ENCODE data around the gene PDE6B.
"Not testable (repeated sequence)": the region's sequence is repeated elsewhere in the genome, so short reads cannot be mapped to it uniquely, and the experiment has no call there.

The PDE6B gene

GRCh38 chr4:622996-623913 is 2.1 kb upstream of the PDE6B start:
- FAIRE-seq, result no peak

DNA sequence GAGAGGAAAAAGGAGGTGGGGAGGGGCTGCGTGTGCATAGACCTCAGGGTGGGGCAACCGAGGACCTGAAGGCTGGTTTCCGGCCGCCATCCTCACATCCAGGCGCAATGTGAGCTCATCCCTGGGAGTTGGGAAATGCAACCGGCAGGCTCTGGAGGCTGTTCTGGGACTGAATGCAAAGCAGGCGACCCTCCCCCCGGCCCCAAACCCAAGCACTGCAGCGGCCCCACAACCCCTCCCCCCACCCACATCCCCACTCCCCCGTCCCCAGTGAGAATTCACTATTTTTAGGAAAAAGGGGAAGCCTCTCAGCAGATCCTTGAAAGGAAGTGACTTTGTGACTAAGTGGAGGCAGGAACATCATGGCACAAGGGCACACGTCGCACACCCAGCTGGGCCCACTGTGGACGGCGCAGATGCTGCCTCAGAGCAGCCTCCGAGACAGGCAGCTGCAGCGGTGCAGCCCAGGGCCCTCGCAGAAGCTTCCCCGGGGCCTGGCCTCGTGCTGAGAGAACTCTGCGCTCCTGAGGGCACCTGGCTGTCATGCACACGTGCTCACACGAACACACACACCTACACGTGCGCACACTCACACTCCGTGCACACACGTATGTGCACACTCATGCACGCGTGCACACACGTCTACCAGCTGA is 1.3 kb upstream of the PDE6B start:
- FAIRE-seq, result no peak

GRCh38 chr4:625631-626161 is 323 bp downstream of the PDE6B start:
- no peak for FAIRE-seq

- FAIRE-seq, result no peak
Measured at GRCh38 chr4:626201-627091, 1.1 kb downstream of the PDE6B start.

DNA sequence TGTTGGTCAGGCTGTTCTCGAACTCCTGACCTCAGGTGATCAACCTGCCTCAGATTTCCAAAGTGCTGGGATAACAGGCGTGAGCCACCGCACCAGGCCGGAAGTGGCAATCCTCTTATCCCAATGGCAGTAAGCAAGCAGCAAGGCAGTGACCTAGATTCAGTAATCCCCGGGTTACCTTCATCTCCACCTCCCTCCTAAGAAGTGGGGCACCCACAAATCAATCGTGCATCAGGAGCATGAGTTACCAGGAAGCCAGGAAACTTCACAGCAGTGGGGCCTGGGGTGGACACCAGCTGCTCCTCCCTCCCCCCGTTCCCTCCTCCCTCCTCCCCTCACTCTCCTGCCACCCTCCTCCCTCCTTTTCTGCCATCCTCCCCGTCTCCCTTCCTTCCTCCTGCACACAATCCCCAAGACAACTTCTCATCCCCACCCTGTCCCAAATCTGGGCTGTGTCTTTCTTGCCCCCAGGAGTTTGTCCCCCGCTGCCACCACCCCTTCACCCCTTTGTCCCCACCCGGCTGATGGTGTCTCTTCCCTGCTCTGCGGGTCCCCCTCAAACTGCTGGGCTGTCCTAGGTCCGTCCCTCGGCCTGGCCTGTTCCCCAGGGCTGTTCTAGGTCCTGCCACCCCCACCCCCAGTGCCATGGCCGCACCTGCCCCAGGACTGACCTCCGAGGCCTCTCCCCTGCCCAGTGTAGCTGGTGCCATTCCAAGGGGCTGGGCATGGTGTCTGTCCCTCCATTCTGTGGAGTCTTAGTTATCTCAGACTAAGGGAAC is 2.2 kb downstream of the PDE6B start:
- FAIRE-seq, result no peak

DNA sequence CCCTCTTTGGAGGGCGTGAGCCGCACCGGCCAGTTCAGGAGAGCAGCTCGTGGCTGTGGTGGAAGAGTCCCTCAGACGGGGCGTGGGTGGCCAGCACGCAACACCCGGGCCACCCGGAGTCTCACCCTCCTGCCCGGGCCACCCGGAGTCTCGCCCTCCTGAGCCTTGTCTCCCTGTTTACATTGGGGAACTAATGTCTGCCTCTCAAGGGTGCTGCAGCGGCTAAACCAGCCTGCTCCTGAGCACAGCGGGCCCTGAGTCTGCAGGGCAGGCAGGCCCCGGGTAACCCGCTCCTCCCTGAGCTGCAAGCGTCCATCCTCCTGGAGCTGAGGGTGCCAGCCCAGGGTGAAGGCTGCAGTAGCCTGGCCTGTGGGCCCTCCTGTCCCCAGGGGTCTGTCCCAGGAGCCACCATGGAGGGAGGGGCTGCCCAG is 3.0 kb downstream of the PDE6B start:
- FAIRE-seq, result no peak

- no peak for FAIRE-seq
Measured at GRCh38 chr4:628821-629635, 3.7 kb downstream of the PDE6B start.

DNA sequence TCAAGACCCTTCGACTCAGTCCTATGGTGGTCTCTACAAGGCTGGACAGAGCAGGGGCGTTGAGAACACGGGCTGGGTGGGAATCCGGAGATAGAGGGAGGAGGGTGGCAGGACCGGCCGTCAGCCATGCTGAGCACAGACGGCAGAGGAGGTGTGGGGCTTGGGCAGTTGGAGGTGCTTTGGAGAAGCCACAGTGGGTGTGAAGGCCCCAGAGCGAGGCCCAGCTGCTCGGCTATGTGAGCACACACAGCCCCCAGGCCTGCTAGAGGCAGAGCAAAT is 4.2 kb downstream of the PDE6B start:
- FAIRE-seq, result no peak

DNA sequence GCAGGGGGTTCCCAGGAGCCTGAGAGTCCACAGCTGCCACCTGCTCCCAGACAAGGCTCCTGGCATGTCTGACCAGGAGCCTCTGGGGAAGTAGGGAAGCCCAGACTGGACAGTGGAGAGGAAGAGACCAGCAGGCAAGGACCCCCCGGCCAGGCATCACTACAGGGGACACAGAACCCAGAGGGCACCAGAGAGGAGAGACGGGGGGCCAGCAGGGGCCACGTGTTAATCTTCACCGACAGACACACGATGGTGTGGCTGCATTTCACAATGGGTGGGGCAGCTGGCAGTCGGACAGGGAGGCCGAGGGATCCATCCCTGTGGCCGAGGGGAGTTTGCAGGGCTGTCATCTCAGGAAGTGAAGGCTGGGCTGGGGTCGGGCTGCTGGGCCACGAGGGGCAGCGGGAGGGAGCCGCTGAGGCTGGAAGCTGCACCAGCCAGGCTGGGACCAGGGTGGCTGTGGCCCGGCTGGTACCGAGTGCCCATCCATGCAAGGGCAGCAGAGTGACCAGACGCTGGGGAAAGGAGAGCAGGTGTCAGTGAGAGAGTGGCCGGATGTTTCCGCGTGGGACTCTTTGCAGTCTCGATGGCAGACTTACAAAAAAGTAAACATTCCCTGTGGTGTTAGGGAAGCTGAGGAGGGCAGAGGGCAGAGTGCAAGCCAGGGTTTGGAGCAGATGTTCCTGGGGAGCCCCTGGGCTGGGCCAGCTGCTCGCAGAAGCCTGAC is 4.7 kb downstream of the PDE6B start:
- no peak for FAIRE-seq

DNA sequence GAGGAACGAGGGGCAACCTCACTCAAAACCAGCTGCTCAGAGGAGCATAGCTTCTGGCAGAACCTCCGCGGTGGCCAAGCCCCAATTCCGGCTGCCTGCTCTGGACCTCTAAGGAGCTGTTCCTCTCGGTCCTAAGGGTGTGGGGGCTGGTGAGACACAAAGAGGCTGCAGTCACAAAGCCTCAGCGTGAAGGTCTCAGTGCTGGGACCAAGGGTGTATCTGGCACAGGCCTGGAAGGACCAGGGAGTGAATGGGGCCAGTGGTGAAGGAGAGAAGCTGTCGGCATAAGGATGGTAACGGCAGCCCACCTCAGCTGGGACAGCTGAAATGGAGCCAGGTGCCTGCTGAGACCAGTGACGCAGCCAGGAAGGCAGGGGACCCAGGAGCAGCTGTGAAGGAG is 5.3 kb downstream of the PDE6B start:
- FAIRE-seq, result no peak

DNA sequence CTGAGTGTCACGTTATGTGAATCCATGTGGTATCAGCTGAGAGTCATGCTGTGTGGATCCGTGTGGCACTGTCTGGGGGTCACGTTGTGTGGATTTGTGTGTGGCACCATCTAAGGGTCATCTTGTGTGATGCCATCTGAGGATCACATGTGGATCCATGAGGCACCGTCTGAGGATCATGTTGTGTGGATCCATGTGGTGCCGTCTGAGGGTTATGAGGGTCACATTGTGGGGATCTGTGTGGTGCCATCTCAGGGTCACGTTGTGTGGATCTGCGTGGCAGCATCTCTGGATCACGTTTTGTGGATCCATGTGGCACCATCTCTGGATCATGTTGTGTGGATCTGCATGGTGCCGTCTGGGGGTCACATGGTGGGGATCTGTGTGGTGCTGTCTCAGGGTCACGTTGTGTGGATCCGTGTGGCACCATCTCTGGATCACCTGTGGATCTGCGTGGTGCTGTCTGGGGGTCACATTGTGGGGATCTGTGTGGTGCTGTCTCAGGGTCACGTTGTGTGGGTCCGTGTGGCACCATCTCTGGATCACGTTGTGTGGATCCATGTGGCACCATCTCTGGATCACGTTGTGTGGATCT is 6.9 kb downstream of the PDE6B start:
- FAIRE-seq, result no peak

- FAIRE-seq, result no peak
Measured at GRCh38 chr4:632926-633325, 7.6 kb downstream of the PDE6B start.

DNA sequence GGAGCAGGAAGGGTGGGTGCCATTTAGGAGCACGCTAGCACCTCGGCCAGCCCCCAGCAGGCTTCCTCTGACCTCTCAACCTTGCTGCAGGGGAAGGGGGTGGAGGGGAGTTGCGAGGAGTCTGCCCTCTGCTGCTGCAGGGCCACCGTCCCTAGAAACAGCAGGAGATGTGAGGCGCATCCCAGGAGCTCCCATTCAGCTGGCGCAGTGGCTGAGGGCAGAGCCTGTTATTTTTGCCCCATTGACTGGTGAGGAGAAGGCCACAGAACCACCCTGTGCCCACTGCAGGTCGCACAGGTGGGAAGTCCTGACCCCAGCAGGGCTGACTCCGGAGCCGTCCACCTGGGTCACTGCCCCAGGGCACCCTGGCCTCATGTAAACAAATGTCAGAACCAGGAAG is 8.0 kb downstream of the PDE6B start:
- no peak for FAIRE-seq

DNA sequence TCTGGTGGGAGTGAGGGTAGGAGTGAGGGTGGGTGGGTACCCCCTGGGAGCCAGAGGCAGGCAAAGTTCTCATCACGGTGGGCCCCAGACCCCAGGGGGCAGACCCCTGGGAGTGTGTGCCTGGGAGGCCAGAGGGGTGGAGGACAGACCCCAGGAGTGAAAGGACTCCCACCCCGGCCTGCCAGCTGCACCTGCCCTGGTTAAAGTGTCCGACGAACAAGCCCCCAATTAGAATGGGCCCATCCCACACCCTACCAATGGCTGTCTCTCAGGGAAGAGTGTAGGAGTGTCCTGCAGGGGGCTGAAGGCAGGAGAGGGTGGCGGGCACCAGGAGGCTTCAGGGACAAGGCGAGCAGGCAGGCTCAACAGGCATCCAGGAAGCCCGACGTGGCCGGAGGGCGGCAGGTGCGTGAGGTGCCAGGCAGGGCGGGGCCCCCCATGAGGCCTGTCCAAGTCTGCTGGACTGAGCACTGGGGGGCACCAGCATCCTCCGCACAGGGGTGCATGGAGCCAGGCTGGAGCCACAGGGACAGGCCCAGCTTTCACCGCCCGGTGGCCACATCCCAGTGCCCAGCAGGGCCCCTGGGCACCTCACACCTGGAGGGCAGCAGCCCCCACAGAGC is 8.7 kb downstream of the PDE6B start:
- FAIRE-seq, result no peak

DNA sequence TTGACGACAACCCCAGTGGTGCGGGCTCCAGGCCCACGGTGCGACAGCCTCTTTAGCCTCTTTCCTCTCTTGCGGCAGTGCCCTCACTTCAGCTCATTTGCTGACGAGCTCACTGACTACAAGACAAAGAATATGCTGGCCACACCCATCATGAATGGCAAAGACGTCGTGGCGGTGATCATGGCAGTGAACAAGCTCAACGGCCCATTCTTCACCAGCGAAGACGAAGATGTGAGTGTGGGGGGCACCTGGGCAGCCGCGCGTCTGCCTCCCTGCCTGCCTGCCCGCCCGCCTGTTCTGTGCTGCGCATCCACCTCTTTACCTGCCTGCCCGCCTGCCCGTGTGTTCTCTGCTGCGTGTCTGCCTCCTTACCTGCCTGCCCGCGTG is 9.2 kb downstream of the PDE6B start:
- no peak for FAIRE-seq

GRCh38 chr4:635066-635835 is 9.9 kb downstream of the PDE6B start:
- FAIRE-seq, result not testable (repeated sequence)

DNA sequence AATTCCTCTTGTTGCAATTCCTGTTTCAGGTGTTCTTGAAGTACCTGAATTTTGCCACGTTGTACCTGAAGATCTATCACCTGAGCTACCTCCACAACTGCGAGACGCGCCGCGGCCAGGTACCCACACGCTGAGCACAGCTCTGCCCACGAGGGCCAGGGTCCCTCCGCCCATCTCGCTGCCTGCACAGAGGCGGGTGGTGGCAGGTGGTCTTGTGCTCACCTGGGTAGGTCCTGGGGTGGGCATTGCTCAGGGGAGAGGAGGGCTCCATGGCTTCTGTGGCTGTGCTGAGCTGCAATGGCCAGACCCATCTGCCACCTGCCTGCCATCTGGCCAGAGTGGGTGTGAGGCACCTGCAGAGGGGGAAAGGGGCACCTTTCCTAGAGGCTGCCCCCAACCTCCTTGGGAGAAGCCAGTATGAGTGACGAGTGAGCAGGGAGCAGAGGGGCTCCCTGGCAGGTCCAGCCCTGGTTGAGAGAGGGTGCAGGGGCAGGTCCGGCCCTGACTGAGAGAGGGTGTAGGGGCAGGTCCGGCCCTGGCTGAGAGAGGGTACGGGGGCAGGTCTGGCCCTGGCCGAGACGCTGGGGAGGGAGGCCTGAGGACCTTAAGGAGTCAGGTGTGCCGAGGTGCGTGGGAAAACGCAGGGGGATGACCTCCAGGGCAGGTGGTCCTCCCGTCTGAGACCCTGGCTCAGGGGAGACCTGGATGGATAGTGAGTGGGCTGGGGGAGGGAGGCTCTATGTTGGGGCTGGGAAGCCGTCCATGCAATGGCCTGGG is 10.7 kb downstream of the PDE6B start:
- no peak for FAIRE-seq

- FAIRE-seq, result no peak
Measured at GRCh38 chr4:636628-637159, 11.3 kb downstream of the PDE6B start.

Measured in G401.6 (cell line).